IPS-NIHi7 (cell line): ENCODE measurements around the gene IDUA.
"Not testable (repeated sequence)": the region's sequence is repeated elsewhere in the genome, so short reads cannot be mapped to it uniquely, and the experiment has no call there.

ENCODE experiments used
- DNase-seq: peaks from one replicate; pipeline ENCODE4 v3.0.0; 2012; ENCODE audit warnings: mixed read lengths; ENCODE audit errors: extremely low spot score

The IDUA gene

DNA sequence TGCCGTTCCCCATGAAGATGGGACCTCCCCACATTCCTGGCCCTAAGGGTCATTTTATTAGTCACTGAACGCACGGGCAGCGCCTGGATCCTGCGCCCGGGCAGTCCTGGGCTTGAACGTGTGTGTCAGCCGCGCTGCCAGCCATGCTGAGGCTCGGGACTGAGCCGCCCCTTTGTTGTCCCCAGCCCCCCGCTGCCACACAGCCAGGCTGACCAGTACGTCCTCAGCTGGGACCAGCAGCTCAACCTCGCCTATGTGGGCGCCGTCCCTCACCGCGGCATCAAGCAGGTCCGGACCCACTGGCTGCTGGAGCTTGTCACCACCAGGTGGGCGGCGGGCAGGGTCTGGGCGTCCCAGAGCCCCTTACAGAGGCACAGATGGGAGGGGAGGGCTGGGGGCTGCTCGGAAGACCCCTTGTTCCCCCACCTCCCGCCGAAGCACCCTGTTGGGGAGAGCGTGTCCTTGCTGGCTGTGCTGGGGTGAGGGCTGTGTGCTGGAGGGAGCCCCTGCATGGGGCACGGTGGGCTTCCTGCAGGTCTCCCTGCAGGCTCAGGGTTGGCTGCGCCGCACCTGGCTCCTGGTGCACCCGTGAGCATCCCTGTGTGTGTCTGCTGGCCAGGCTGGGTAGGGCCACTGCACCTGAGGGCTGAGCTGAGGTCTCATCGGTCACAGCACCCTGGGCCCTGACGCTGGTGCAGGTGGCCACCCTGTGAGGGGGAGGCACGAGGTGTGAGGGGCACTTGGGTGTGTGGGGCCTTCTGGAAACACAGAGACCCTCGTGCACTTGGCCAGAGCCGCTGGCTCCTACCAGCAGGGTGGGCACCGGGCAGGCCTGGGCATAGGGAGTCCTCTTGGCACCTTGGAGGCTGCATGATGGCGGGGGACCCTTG is 1.0 kb downstream of the IDUA start:
- DNase-seq = no peak

DNA sequence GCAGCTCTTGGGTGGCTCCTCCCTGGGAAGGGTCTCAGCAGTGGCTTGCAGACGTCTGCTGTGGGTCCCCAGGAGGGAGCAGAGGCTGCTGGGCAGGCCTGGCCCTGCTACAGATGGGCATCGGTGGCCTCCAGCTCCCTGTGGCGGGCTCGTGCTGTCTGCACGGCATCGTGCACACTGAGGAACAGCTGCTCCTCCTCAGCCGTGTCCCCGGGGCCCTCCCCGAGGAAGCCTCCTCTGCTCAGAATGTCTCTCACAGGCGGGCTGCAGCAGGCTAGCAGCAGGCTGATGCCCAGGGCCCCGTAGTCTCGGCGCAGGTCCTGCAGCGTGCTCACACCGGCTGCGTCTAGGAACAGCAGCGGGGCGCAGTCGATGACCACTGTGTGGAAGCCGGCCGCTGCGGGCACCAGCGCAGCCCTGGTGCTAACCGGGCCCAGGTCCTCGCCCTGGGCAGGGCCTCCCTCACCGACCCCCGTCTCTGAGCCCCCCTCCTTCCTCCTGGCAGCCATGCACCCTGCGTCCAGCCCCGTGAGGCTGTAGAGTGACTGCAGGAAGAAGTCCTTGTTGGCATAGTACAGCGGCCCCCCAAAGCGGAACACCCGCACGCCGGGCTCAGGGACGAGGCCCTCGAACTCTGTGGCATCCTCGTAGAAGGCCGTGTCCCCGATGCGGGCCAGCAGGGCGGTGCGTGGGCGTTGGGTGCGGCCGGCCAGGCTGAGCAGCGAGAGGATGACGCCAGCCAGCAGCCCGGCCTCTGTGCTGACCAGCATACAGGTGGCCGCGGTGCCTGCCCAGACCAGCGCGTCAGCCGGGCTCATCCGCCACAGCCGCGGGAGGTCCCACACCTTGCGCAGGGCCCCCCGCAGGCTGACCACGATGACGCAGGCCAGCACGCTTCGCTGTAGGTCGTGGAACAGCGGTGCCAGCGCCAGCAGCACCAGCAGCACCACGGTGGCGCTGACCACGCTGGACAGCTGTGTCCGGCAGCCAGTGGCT is 2.2 kb downstream of the IDUA start:
- no peak for DNase-seq

DNA sequence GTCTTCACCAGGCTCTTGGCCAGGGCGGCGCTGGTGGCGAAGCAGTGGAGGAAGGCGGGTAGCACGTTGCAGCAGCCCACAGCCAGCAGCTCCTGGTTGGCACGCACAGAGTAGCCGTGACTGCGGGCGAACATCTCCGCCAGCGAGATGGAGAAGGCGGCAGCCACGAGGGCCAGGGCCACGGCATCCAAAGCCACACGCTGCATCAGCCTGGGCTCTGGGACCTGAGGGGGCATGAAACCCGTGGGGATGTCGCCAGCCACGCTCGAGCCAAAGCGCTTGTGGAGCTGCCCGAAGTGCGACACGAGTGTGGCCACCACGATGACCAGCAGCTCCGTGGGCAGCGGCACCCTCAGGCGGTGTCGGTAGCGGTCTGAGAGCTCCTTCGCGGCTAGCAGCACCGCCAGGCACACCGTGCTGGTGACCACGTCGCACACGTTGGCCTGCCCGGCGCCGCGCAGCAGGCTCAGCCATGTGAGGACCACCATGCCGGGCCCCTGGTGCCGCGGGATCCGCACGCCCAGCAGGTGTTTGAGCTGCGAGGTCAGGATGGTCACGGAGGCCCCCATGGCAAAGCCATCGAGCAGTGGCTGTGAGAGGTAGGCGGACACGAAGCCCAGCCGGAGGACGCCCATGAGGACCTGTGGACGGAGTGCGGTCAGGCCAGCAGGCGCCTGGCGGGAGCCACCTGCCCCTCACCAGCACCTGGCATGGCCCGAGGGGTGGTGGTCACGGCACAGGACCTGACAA is 3.1 kb downstream of the IDUA start:
- no peak for DNase-seq

DNA sequence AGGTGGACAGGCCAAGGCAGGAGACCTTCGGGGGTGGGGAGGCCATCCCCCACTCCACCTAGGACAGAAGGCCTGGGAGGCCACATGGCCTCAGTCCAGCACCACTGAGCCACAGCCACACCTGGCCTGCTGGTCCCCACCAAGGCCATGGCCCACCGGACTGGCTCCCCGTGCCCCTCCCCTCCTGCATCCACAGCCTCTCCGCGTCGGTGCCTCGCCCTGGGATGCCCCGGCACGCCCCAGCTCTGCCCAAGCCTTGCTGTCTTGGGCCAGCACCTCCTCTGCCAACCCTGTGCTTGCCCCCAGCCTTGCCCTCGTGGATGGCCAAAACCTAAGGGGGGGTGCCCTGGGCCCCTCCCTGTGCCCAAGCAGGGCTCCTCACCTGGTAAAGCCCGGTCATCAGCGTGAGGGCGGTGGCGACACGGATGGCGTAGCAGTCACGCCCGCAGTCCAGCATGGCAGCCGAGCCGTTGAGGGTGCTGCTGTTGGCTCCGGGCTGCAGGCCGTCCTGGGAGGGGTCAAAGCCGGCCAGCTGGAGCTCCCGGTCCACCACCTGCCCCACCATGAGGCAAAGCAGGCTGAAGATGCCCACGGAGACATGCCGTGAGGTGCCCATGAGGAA is 4.0 kb downstream of the IDUA start:
- DNase-seq = no peak

DNA sequence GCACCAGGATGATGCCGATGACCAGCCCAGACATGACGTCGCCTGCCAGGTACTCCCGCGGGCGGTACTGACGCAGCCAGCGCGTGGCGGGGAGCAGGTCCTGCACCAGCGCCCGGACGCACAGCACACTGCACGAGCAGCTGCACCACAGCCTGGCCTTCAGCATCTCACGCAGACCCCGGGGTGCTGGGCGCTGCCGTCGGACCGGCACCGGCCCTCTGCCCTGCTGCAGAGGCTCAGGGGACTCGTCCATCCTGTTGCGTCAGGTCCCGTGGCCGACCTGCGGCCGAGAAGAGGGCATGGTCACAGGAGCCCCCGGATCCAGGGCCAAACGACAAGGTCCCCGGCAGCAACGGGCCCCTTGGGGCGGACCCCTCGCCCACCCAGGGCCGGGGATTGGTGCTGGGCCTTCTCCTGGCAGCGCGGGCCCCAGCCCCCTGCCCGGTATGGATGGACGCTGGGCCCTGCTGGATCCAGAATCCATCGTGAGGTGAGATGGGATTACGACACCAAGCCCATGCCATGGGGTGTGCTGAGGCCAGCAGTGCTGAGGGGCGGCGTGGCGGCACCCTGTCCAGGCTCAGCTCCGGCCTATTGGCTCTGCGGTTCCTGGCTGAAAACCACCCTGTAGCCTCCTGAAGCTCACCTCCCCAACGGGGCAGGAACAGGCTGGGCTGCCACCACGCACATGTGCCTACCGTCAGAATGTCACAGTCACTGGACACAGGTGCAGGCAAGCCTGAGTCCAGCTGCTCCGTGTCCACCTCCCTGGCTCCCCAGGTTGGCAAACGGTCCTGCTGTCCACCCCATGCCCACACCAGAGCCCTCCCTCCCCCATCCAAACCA is 4.8 kb downstream of the IDUA start:
- DNase-seq = no peak

DNA sequence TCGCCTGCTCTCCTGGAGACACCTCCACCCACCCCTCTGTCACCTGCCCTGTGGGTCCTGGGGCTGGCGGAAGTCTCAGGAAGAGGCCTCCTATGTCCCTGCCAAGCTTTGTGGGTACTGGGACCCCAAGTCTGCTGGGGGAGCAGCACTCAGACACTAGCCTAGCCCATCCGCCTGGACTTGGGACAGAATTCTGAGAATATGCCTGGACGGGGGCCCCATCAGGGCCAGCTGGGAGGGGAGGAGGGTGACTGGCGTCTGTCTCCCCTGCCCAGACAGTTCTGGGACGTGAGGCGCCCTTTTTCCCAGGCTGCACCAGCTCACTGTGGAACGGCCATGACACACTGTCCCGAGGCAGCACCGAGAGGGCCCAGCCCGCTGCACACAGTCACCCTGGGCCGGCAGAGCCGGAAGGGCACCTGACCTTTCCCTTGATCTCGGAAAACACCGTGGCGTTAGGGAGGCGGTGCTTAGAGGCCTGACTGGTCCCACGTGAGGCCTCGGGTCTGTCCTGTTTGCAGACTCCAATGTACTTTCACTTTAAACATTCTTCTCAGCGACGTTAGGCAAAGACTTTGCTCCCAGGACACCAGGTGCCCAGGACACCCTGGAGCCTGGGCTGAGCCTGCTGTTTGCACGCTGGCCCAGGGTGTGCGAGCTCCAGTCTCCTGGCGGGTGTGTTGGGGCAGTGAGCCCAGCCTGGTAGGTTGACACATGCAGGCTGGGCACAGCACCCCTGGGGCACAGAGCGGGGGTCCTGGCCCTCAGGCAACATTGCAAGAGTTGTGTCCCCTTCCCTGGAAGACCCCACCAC is 5.7 kb downstream of the IDUA start:
- no peak for DNase-seq

DNA sequence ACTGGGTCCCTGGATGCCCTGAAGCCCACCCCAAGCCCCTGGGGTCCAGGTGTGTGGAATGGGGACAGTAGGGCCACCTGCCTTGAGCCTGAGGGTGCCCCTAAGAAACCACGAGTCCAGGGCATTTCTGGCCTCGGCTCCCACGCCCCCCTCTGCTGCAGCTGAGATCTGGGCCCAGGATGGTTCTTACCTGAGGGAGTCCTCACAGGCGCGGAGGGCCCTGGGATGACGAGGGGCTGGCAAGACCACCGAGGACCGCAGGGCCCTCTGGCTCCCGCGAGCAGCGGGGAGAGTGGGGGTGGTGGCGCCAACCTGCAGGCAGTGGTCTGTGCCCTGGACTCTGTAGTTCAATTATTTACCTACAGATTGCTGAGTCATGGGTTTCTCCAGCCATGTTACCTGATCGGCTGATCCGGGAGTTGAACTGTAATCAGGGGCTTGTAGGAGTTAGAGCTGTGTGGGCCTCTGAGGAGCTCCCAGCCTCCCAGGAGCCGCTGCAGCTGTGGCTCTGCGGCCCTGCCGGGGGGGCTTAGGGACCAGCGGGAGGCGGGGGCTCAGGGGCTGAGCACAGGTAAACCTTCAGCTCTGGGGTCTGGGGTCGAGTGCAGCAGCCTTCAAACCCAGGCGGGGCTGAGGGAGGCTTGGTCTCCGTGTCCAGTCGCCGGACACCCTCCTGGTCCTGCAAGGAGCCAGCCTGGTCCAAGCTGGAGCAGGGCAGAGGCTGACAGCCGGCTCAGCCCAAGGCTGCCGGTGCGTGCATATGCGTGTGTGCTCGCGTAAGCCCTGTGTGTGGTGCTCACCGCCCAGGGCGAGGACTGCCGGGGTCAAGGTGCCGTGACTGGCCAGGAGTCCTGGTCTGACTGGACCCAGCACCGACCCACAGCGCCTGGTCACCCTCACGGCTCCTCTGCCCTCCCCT is 6.5 kb downstream of the IDUA start, which contains the start of gene SLC26A1:
Gene SLC26A1, minus strand, starts transcription at position 294 of the 919 bp plus-strand sequence. CDS start 1,701 bp downstream, outside the sequence.
- no peak for DNase-seq

DNA sequence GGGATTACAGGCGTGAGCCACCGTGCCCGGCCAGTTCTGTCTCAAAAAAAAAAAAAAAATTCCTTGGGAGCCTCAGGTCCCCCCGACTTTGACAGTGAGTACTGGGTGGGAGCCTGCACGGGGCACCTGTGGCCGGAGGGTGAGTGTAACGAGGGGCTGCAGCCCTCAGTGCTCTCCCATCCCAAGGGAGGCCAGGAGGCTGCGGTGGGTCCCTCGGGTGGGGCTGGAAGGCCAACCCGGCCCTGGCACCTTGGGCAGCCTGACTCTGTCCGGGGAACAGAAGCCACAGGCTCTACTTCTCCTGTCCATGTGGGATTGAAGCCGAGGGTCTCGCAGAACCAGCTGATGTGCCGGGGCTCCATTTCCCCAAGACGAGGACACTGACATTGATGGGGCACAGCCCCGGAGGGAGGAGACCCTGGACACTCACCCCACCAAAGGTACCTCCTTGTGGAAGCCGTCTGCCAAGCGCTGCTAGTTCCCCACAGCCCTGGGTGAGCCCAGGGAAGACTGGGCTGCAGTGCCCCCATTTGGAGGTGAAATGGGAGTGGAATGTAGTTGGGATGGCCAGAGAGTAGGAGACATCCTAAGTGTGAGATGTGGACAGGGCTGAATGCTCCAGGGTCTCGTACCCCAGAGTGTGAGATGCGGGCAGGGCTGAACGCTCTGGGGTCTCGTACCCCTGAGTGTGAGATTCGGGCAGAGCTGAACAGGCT is 8.6 kb downstream of the IDUA start:
- DNase-seq = no peak

DNA sequence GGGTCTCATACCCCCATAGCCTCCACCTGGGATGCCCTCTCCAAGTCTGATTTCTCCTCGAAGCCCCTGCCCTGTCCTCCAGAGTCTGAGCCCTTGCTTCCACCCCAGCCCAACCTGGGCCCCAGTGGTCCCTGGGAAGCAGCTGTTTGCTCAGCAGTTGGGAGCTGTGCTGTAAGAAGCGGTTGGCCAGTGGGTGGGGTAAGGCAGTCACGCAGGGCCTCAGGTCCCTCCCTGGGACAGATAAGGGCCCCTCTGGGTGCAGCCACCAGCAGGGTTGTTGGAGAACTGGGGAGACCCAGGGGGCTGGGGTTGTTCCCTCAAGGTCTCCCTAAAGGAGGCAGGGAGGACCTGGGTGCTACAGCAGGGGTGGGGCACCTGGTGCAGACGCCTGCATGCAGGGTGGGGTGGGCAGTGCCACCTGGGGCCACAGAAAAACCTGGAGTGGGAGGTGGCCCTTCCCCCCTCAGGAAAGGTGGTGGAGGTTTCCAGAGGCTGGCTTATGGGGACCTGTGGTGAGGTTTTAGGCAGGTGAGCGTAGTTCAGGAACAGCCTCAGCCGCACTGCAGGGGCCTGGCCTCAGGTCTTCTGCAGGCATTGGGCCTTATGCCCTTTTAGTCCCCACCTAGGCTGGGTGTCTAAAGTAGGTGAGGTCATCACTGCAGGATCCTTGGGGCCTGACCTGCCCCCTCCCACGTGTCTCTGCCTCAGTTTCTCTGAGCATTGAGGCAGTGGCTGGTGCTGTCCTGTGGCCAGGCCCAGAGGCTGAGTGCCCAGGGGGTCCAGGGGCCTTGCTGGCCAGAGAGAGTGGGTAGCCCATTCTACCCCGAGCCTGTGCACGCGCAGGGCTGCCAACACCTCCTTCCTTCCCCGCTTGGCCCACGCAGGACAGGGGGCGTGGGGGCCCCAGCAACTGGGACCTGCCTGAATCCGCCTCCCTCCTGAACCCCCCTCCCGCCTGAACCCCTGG is 9.5 kb downstream of the IDUA start:
- DNase-seq = no peak

DNA sequence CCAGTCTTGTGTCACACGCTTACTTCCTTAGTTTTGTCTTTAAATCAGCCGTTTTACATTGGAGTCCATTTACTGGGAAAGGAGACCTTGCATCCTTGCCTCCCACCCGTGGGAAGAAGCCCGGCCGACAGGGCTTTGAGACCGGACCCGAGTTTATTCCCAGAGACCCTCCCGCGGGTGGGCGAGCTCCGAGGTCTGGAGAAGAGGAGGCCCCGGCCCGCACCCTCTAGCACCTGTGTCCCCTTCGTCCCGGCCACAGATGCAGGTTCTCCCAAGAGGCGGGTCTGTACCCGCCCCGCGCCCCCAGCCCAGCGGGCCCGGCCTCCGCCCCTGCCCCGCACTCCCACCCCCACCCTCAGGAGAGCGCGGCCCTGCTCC is 10.1 kb downstream of the IDUA start:
- DNase-seq = no peak

DNA sequence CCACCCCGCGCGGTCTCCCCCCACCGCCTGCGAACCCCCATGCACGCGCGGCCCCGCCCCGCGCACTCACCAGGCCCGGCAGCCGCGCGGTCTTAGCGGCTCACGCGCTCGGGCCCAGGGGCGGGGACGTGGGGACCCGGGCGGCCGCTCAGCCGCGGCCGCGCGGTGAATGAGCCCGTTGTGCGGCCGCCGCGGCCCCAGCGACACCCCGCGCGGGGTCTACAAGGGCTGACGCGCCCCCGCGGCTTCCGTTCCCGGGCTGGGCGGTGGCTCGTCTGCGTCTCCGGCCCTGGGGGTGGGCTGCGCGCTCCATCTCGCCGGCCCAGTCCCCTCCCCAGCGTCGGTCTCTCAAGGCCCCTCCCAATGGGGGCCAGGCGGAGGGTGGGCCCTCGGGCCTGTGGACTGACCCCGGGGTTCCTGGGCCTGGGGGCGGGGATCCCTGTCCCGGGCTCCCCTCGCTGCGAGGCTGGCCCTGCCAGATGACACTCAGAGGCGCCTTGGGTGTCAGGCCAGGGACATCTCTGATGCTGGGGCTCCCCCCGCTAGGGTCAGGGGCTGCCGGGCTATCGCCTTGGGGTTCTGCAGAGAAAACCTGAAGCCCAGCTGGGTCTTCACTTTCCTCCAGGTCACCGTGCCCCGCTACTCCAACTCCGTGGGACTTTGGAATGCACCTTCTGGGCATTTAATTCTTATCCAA is 10.7 kb downstream of the IDUA start:
- no peak for DNase-seq

DNA sequence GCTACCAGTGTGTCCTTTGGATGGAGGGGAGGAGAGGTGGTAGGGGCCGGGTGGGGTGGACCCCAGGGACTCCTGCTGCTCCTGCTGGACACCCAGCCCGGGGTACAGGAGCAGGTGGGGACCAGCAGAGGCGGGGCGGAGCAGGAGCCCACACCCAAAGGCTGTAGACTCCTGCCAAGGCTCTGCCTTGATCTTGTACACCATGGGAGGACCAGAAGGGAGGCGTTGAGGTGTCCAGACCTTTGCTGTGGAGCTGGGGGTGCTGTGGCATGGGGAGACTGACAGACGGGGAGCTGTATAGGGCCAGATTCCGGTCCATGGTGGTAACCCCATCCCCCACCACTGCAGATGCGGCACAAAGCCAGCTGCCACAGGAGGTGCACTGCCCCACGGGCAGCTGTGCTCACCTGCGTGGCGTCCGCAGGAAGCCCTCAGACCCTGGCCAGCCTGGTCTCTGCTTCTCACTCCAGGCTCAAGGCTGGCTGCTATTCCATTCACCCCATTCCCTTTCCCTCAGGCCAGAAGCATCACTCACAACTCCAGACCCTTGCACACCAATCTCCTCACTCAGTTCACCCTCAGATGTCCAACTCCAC is 11.3 kb downstream of the IDUA start:
- DNase-seq = no peak

DNA sequence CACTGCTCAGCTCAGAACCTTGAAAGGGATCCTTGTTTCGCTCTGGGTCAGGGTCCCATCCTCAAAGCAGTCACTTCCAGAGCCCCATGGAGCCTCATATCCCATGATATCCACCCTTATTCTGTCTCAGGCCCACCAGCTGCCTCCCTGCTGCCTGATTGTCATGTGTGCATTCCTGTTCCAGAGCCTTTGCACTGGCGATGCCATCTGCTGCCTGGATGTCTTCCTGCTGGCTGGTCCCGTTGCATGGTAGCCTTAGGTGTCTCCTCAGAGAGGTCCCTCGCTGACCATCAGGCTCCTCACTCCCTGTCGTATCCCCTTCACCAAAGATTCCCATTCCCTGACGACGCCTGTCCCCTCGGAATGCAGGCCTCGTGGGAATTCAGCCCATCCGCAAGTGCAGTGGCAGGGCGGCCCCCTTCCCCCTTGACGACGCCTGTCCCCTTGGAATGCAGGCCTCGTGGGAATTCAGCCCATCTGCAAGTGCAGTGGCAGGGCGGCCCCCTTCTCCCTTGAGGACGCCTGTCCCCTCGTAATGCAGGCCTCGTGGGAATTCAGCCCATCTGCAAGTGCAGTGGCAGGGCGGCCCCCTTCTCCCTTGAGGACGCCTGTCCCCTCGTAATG is 12.5 kb downstream of the IDUA start:
- not testable (repeated sequence) for DNase-seq

DNA sequence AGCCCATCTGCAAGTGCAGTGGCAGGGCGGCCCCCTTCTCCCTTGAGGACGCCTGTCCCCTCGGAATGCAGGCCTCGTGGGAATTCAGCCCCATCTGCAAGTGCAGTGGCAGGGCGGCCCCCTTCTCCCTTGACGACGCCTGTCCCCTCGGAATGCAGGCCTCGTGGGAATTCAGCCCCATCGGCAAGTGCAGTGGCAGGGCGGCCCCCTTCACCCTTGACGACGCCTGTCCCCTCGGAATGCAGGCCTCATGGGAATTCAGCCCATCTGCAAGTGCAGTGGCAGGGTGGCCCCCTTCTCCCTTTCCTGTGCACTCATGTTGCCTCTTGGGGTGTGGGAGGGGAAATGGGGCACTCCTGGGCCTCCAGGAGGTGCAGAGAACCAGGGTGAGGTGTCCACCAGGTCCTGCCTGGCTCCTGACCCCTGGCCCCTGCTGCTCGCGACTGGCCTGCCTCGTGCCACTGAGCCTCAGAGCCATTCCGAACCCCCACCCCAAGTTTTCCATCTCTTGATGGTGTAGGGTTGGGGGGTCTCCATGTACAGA is 13.1 kb downstream of the IDUA start:
- DNase-seq = no peak
